VCaP (cell line): ENCODE measurements around the gene MGAT3.
"Not testable (repeated sequence)": the region's sequence is repeated elsewhere in the genome, so short reads cannot be mapped to it uniquely, and the experiment has no call there.

Experiments
- H3K27ac ChIP-seq: fragments of 450-650 bp; 2 replicates; pipeline ENCODE4 v1.5.1; 2017
- TF ChIP-seq, protein P1 (sequence below): fragments of 450-650 bp; conservative IDR thresholded peaks from 2 replicates; pipeline ENCODE4 v1.5.1; 2017; ENCODE audit warnings: mild to moderate bottlenecking, moderate library complexity

Gene MGAT3

DNA sequence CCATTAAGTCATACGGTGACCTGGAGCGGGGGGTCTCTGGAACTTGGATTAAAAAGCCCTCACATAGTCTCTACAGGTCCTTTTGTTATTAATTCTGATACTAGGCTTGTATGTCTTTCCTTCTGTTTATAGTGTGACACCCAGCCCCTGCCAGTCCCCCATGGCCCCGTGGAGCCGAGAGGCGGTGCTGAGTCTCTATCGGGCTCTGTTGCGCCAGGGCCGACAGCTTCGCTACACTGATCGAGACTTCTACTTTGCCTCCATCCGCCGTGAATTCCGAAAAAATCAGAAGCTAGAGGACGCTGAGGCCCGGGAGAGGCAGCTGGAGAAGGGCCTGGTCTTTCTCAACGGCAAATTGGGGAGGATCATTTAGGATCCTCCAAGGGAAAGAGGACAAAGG, 47.3 kb downstream of the MGAT3 start:
- TF ChIP-seq, protein P1, sequence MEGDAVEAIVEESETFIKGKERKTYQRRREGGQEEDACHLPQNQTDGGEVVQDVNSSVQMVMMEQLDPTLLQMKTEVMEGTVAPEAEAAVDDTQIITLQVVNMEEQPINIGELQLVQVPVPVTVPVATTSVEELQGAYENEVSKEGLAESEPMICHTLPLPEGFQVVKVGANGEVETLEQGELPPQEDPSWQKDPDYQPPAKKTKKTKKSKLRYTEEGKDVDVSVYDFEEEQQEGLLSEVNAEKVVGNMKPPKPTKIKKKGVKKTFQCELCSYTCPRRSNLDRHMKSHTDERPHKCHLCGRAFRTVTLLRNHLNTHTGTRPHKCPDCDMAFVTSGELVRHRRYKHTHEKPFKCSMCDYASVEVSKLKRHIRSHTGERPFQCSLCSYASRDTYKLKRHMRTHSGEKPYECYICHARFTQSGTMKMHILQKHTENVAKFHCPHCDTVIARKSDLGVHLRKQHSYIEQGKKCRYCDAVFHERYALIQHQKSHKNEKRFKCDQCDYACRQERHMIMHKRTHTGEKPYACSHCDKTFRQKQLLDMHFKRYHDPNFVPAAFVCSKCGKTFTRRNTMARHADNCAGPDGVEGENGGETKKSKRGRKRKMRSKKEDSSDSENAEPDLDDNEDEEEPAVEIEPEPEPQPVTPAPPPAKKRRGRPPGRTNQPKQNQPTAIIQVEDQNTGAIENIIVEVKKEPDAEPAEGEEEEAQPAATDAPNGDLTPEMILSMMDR = no peak
- H3K27ac ChIP-seq = no peak overlapping the region; the same call in 1 of the 2 replicates

DNA sequence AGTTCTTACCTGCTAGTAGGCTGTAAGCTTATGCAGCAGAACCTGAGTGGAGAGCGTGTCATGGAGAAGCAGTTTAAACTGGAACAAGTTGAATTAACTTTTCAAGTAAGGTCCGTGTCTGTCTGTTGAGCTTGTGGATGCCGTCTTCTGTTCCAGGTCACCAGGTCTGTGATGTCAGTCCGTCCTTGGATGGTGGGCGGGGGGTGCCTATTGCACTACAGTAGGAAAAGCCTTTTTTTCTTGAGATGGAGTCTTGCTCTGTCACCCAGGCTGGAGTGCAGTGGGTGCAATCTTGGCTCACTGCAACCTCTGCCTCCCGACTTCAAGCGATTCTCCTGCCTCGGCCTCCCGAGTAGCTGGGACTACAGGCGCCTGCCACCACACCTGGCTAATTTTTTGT, 50.2 kb downstream of the MGAT3 start:
- not testable (repeated sequence) for H3K27ac ChIP-seq

DNA sequence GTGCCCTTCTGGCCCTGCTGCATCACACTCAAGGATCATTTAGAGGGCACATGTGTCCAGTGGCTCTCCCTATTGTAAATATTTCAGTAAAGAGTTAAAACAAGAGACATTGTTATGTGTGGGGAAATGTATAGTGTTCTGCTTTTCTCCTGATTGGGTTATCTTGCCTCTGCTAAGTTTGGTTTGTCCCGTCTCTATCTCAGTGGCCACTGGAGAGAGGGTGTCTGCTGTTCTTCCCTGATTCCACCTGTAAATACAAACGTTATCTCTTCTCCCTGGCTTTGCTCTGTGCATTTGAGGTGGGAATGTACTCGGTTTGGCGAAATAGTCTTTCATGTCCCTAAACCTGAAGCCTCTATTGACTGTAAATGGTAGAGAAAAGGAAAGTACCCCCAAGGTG, 51.6 kb downstream of the MGAT3 start:
- TF ChIP-seq, protein P1 = no peak
- H3K27ac ChIP-seq = no peak overlapping the region

DNA sequence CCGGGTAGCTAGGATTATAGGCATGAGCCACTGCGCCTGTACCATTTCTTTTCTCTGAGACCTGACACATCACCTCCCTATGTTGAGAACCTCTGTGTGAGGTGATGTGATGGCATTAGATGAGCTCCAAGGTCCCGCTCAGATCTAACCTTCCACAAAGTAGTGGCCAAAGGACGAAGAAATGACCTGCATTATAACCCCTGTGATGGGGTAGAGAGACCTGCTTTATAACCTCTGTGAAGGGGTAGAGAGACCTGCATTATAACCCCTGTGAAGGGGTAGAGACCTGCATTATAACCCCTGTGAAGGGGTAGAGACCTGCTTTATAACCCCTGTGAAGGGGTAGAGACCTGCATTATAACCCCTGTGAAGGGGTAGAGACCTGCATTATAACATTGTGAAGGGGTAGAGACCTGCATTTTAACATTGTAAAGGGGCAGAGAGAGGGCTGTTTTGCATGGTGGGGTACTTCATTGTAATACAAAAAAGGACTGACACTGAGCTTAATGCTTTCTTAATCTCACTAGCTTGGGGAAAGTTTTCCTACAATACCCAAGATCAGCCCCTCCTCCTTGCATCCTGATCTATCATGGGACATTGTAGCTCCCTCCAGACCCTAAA, 53.8 kb downstream of the MGAT3 start:
- TF ChIP-seq, protein P1 = no peak

DNA sequence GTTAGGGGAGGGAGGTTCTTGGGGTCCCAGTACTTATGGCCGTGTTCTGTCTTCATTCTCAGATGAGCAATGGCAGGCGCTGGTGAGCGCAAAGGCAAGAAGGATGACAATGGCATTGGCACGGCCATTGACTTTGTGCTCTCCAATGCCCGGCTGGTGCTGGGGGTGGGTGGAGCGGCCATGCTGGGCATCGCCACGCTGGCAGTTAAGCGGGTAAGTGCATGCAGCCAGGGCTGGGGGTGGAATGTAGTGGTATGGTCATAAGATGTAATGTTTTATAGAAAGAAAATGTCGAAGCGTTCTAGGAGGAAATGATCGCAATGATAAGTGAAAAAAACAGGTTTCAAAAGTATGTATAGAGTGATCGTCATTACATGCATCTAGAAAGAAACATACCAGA, 54.4 kb downstream of the MGAT3 start:
- TF ChIP-seq, protein P1 = no peak
- H3K27ac ChIP-seq = no peak overlapping the region

More for the DNA sequence above, 53.8 kb downstream of the MGAT3 start:
- H3K27ac ChIP-seq = no peak overlapping the region

DNA sequence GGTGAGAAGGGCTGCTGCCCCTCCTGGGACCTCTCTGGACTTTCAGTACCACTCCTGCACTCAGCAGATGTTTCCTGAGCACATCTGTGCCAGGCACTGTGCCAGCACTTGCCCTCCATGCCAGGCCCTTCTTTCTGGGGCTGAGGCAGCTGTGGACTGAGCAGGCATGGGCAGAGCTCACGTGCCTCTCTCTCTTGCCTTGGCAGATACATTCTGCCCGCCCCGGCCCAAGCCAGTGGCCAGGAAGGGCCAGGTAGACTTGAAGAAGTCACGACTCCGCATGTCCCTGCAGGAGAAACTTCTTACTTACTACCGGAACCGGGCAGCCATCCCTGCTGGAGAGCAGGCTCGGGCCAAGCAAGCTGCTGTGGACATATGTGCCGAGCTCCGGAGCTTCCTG, 55.2 kb downstream of the MGAT3 start:
- H3K27ac ChIP-seq = no peak overlapping the region
- TF ChIP-seq, protein P1 = no peak

DNA sequence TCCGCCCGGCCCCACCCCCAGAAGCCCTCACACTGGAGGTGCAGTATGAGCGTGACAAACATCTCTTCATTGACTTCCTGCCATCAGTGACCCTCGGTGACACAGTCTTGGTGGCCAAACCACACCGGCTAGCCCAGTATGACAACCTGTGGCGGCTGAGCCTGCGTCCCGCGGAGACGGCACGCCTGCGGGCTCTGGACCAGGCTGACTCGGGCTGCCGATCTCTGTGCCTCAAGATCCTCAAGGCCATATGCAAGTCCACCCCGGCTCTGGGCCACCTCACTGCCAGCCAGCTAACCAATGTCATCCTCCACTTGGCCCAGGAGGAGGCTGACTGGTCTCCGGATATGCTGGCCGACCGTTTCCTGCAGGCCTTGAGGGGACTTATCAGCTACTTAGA, 57.0 kb downstream of the MGAT3 start:
- TF ChIP-seq, protein P1 = no peak
- no peak overlapping the region for H3K27ac ChIP-seq

DNA sequence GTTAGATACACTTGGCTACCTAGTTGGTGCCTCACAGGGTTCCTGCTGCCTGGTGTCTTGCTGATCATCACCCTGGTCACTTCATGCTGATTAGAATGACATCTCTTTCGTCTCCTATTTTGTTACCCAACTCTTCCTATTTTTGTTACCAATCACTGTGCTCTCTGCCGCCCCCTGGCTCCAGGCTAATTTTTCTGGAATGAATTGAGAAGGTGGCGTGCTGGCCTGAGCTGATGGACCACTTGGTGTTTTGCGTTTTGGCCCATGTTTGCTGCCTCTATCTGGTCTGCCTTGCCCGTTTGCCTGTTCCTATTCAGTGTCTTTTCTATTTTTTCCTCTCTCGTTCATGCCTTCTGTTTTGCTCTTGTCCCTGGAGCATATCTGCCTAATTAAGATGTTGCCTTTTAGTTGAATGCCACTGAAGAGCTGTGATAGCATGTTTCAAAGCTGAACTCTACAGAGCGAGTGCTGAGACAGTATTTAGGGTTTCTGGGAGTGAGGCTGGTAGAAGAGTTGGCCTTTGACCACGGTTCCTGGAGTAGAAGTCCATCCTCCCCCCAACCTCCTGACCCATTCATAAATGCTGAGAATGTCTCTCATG, 57.7 kb downstream of the MGAT3 start:
- TF ChIP-seq, protein P1 = peak; percentile 87
- no peak overlapping the region for H3K27ac ChIP-seq
